ENCODE results near the gene VAPA. TPM values are rescaled to one million over a fixed set of nuclear protein-coding genes. Genes with fewer than 3 reads are reported as not detected.

VAPA gene
- polyA plus RNA-seq, 1 of the 3 experiments (the other 2 are of a cell fraction): 109 TPM

DNA sequence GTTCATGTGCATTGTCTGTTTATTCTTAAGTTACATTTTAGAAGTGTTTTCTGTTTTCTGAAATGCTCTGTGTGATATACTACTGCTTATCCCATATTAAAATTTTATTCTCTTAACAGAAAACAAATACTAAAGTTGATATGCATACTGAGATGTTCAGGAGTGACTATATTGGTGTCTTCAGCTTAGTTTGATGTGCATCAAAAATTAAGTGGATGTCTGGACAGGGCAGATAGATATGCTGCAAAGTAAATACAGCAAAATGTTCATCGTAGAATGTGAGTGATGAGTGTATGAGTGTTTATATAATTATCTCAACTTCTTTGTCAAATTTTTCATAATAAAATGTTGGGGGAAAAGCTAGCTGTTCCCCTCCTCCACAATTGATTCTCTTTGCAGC is 13.2 kb downstream of the VAPA start:
- ChIA-PET CTCF (interaction anchor here (1.2 kb wide), 1 partner anchor 10 kb away, joined by 3 read pairs; no protein-coding TSS in a partner anchor), POLR2A (no interaction called here)
- Histone ChIP-seq H3K4me3 (ENCODE audit: low read depth in 2 of 2, low read length in 1 of 2) (no peak overlapping the region), H3K9ac (no peak overlapping the region), H3K79me2 (ENCODE audit: insufficient read depth) (peaks cover 100% of the 10 kb centered on the region), H3K36me3 (replicated peaks in 1 of 2; ENCODE audit: control insufficient read depth in 1 of 2, insufficient read depth in 2 of 2, low read length in 1 of 2) (peaks cover 3 to 17% of the 10 kb centered on the region in 2 experiments), H3K4me2 (no peak overlapping the region), H3K9me3 (no peaks in the 10 kb centered on the region), H2AFZ (ENCODE audit: low read depth) (no peak overlapping the region), H3K27me3 (ENCODE audit: insufficient read depth) (no peaks in the 10 kb centered on the region), H4K20me1 (ENCODE audit: insufficient read depth) (peaks cover 98% of the 10 kb centered on the region), H3K9me2 (no peaks in the 10 kb centered on the region), H3F3A (replicated peaks; ENCODE audit: insufficient read depth) (peaks cover 32% of the 10 kb centered on the region), H3K27ac (ENCODE audit: low read depth in 2 of 2, low read length in 1 of 2) (no peak overlapping the region; a peak in 1 of 4 replicates), H3K4me1 (ENCODE audit: control insufficient read depth in 1 of 2, insufficient read depth in 2 of 2, low read depth in 1 of 2, low read length in 1 of 2) (peaks cover 3 to 56% of the 10 kb centered on the region in 2 experiments; a peak in 3 of 4 replicates)
- DNase-seq: no peak
- 71% methylated on average over 1 of the region's 1 CpG for WGBS (ENCODE audit: low lambda C conversion rate)
- TF ChIP-seq SMC3 (IDR thresholded peaks at IDR 0.05; ENCODE audit: low read depth, low read length) (no peak), YY1 (IDR thresholded peaks at IDR 0.05; ENCODE audit: low read depth) (no peak), CHD2 (IDR thresholded peaks at IDR 0.05; ENCODE audit: low read length, partially characterized antibody) (no peak), TEAD4 (IDR thresholded peaks at IDR 0.05; ENCODE audit: borderline replicate concordance, insufficient read depth) (no peak), REST (IDR thresholded peaks at IDR 0.05; ENCODE audit: low read depth, low read length) (no peak), RFX5 (IDR thresholded peaks at IDR 0.05; ENCODE audit: low read length) (no peak), ZBTB33 (IDR thresholded peaks at IDR 0.05; ENCODE audit: borderline replicate concordance, low read depth) (no peak), SIN3A (IDR thresholded peaks at IDR 0.05; ENCODE audit: borderline replicate concordance, low read depth, low read length) (no peak), GATA2 (CRISPR knock-in tag; IDR thresholded peaks at IDR 0.05) (no peak), RXRA (IDR thresholded peaks at IDR 0.05; ENCODE audit: borderline replicate concordance, low read depth) (no peak), IRF3 (IDR thresholded peaks at IDR 0.05; ENCODE audit: low read depth, low read length) (no peak), NRF1 (IDR thresholded peaks at IDR 0.05; ENCODE audit: low read depth, low read length) (no peak)
- TF ChIP-seq, protein P1, sequence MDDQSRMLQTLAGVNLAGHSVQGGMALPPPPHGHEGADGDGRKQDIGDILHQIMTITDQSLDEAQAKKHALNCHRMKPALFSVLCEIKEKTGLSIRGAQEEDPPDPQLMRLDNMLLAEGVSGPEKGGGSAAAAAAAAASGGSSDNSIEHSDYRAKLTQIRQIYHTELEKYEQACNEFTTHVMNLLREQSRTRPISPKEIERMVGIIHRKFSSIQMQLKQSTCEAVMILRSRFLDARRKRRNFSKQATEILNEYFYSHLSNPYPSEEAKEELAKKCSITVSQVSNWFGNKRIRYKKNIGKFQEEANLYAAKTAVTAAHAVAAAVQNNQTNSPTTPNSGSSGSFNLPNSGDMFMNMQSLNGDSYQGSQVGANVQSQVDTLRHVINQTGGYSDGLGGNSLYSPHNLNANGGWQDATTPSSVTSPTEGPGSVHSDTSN (IDR thresholded peaks at IDR 0.05): no peak
- TF ChIP-seq, protein P2, sequence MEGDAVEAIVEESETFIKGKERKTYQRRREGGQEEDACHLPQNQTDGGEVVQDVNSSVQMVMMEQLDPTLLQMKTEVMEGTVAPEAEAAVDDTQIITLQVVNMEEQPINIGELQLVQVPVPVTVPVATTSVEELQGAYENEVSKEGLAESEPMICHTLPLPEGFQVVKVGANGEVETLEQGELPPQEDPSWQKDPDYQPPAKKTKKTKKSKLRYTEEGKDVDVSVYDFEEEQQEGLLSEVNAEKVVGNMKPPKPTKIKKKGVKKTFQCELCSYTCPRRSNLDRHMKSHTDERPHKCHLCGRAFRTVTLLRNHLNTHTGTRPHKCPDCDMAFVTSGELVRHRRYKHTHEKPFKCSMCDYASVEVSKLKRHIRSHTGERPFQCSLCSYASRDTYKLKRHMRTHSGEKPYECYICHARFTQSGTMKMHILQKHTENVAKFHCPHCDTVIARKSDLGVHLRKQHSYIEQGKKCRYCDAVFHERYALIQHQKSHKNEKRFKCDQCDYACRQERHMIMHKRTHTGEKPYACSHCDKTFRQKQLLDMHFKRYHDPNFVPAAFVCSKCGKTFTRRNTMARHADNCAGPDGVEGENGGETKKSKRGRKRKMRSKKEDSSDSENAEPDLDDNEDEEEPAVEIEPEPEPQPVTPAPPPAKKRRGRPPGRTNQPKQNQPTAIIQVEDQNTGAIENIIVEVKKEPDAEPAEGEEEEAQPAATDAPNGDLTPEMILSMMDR (IDR thresholded peaks at IDR 0.05): no peak
- TF ChIP-seq, protein P3, sequence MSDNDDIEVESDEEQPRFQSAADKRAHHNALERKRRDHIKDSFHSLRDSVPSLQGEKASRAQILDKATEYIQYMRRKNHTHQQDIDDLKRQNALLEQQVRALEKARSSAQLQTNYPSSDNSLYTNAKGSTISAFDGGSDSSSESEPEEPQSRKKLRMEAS (IDR thresholded peaks at IDR 0.05; ENCODE audit: low read depth): no peak

All from SK-N-SH (cell line).